Measurements from ENCODE around the gene RNF19B. TPM values are rescaled to one million over a fixed set of nuclear protein-coding genes. Genes with fewer than 3 reads are reported as not detected.

RNF19B gene
- total and polyA plus RNA-seq, 2 of the 8 experiments (the other 6 are each of a cell fraction or from before 2014, with no cell fraction given), result 9.2 to 11.2 TPM

GRCh38 chr1:32899586-32900296, 64.9 kb downstream of the RNF19B start (continued):
- TF ChIP-seq PHF8 (conservative IDR thresholded peaks at IDR 0.05; ENCODE audit: low read depth, low read length), result no peak
- TF ChIP-seq MAFK (IDR thresholded peaks at IDR 0.05; ENCODE audit: low read depth, low read length), result no peak
- no peak for TF ChIP-seq SRF (IDR thresholded peaks at IDR 0.05; ENCODE audit: low read depth, low read length)
- TF ChIP-seq TAF7 (optimal IDR thresholded peaks at IDR 0.05; ENCODE audit: borderline replicate concordance, low read depth, low read length), result no peak
- no peak for TF ChIP-seq JUND (IDR thresholded peaks at IDR 0.05; ENCODE audit: low read length)
- TF ChIP-seq TEAD4 (IDR thresholded peaks at IDR 0.05; ENCODE audit: low read depth, low read length), result no peak
- TF ChIP-seq GTF2F1 (IDR thresholded peaks at IDR 0.05; ENCODE audit: borderline replicate concordance, low read depth, low read length), result no peak
